ENCODE results near the gene TRAF3IP3.

TRAF3IP3 gene

GRCh38 chr1:209720826-209721225 is 35.0 kb upstream of the TRAF3IP3 start:
- Histone ChIP-seq H3K27ac (ENCODE audit: low read length) (no peak overlapping the region), H3K36me3 (ENCODE audit: control insufficient read depth, insufficient read depth, low read length) (no peaks in the 10 kb centered on the region), H3K4me1 (ENCODE audit: control insufficient read depth, insufficient read depth, low read length) (no peaks in the 10 kb centered on the region), H3K27me3 (ENCODE audit: control insufficient read depth, insufficient read depth, low read length) (no peaks in the 10 kb centered on the region), H3K4me3 (ENCODE audit: low read length) (no peak overlapping the region), H3K9me3 (ENCODE audit: control insufficient read depth, insufficient read depth, low read length) (no peaks in the 10 kb centered on the region)
- WGBS (ENCODE audit: insufficient coverage, insufficient read length), result no CpG with 5 or more reads among the region's 2 CpGs
- DNase-seq (ENCODE audit: low read depth, low spot score), result no peak

GRCh38 chr1:209721323-209721722 is 34.5 kb upstream of the TRAF3IP3 start:
- Histone ChIP-seq H3K4me3 (ENCODE audit: low read length) (no peak overlapping the region), H3K27ac (ENCODE audit: low read length) (no peak overlapping the region), H3K36me3 (ENCODE audit: control insufficient read depth, insufficient read depth, low read length) (no peaks in the 10 kb centered on the region), H3K27me3 (ENCODE audit: control insufficient read depth, insufficient read depth, low read length) (no peaks in the 10 kb centered on the region), H3K9me3 (ENCODE audit: control insufficient read depth, insufficient read depth, low read length) (no peaks in the 10 kb centered on the region), H3K4me1 (ENCODE audit: control insufficient read depth, insufficient read depth, low read length) (no peaks in the 10 kb centered on the region)
- no CpG with 5 or more reads among the region's 1 CpG for whole genome bisulfite sequencing (ENCODE audit: insufficient coverage, insufficient read length)
- DNase-seq (ENCODE audit: low read depth, low spot score), result no peak

- Histone ChIP-seq H3K36me3 (ENCODE audit: control insufficient read depth, insufficient read depth, low read length) (no peaks in the 10 kb centered on the region), H3K9me3 (ENCODE audit: control insufficient read depth, insufficient read depth, low read length) (no peaks in the 10 kb centered on the region), H3K4me1 (ENCODE audit: control insufficient read depth, insufficient read depth, low read length) (no peaks in the 10 kb centered on the region), H3K27me3 (ENCODE audit: control insufficient read depth, insufficient read depth, low read length) (no peaks in the 10 kb centered on the region), H3K27ac (ENCODE audit: low read length) (no peak overlapping the region), H3K4me3 (ENCODE audit: low read length) (no peak overlapping the region)
- no peak for DNase-seq (ENCODE audit: low read depth, low spot score)
- no CpG with 5 or more reads among the region's 3 CpGs for WGBS (ENCODE audit: insufficient coverage, insufficient read length)
Observed at GRCh38 chr1:209723265-209723664, 32.6 kb upstream of the TRAF3IP3 start.

- DNase-seq (ENCODE audit: low read depth, low spot score), result no peak
- no peaks in the 10 kb centered on the region for H3K4me1 ChIP-seq (ENCODE audit: control insufficient read depth, insufficient read depth, low read length)
- H3K4me3 ChIP-seq (ENCODE audit: low read length), result no peak overlapping the region
- H3K27ac ChIP-seq (ENCODE audit: low read length), result no peak overlapping the region
- WGBS (ENCODE audit: insufficient coverage, insufficient read length), result no CpG with 5 or more reads among the region's 3 CpGs
- H3K9me3 ChIP-seq (ENCODE audit: control insufficient read depth, insufficient read depth, low read length), result no peaks in the 10 kb centered on the region
- no peaks in the 10 kb centered on the region for H3K36me3 ChIP-seq (ENCODE audit: control insufficient read depth, insufficient read depth, low read length)
- no peaks in the 10 kb centered on the region for H3K27me3 ChIP-seq (ENCODE audit: control insufficient read depth, insufficient read depth, low read length)
Observed at GRCh38 chr1:209723756-209724693, 31.8 kb upstream of the TRAF3IP3 start.

DNA sequence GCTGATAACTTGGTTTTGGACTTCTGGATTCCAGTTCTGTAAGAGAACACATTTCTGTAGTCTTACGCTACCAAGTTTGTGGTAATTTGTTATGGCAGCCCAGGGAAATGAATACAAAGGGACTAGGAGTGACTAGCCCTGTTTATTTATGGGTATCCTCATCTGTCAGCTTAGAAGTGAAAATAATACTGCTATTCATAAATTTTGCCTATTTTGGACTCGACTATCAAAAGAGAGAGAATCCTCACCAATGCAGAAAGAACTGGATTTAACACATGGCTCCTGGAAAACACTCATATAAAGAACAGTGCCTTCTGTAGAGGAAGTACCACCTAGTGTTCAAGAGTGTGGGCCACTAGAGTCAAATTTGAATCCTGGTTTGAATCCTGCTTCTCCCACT is 28.6 kb upstream of the TRAF3IP3 start:
- no peaks in the 10 kb centered on the region for H3K36me3 ChIP-seq (ENCODE audit: control insufficient read depth, insufficient read depth, low read length)
- H3K27me3 ChIP-seq (ENCODE audit: control insufficient read depth, insufficient read depth, low read length), result no peaks in the 10 kb centered on the region
- no peaks in the 10 kb centered on the region for H3K9me3 ChIP-seq (ENCODE audit: control insufficient read depth, insufficient read depth, low read length)
- DNase-seq (ENCODE audit: low read depth, low spot score), result no peak
- H3K4me3 ChIP-seq (ENCODE audit: low read length), result no peak overlapping the region
- no peaks in the 10 kb centered on the region for H3K4me1 ChIP-seq (ENCODE audit: control insufficient read depth, insufficient read depth, low read length)
- no peak overlapping the region for H3K27ac ChIP-seq (ENCODE audit: low read length)
- WGBS (ENCODE audit: insufficient coverage, insufficient read length), result no CpG with 5 or more reads among the region's 2 CpGs

DNA sequence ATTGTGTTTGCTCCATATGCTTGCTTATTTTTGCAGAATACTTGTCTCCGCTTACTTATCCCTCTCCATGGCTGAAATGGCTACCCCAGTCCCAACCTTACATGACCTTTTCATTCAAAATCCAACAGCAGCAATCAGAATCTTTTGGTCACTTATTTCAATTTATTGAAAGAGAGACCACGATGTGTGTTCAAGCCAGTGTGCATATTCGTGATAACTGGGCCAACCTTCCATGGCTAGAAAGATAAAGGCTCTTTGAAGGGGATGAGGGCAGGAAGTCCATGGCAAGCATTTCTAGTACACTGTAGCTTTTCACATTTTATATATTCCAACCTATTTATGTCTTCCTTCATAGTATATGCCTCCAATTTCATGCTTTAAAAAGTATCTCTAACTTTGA is 28.1 kb upstream of the TRAF3IP3 start:
- Histone ChIP-seq H3K27ac (ENCODE audit: low read length) (no peak overlapping the region), H3K4me3 (ENCODE audit: low read length) (no peak overlapping the region), H3K36me3 (ENCODE audit: control insufficient read depth, insufficient read depth, low read length) (no peaks in the 10 kb centered on the region), H3K9me3 (ENCODE audit: control insufficient read depth, insufficient read depth, low read length) (no peaks in the 10 kb centered on the region), H3K4me1 (ENCODE audit: control insufficient read depth, insufficient read depth, low read length) (no peaks in the 10 kb centered on the region), H3K27me3 (ENCODE audit: control insufficient read depth, insufficient read depth, low read length) (no peaks in the 10 kb centered on the region)
- no peak for DNase-seq (ENCODE audit: low read depth, low spot score)
- WGBS (ENCODE audit: insufficient coverage, insufficient read length), result no CpG with 5 or more reads among the region's 3 CpGs

GRCh38 chr1:209728466-209728865 is 27.4 kb upstream of the TRAF3IP3 start:
- no CpG with 5 or more reads among the region's 1 CpG for whole genome bisulfite sequencing (ENCODE audit: insufficient coverage, insufficient read length)
- Histone ChIP-seq H3K36me3 (ENCODE audit: control insufficient read depth, insufficient read depth, low read length) (no peaks in the 10 kb centered on the region), H3K4me1 (ENCODE audit: control insufficient read depth, insufficient read depth, low read length) (no peaks in the 10 kb centered on the region)

GRCh38 chr1:209729436-209729835 is 26.4 kb upstream of the TRAF3IP3 start:
- WGBS (ENCODE audit: insufficient coverage, insufficient read length), result no CpG with 5 or more reads among the region's 1 CpG
- Histone ChIP-seq H3K36me3 (ENCODE audit: control insufficient read depth, insufficient read depth, low read length) (no peaks in the 10 kb centered on the region), H3K4me3 (ENCODE audit: low read length) (no peak overlapping the region), H3K4me1 (ENCODE audit: control insufficient read depth, insufficient read depth, low read length) (no peaks in the 10 kb centered on the region), H3K9me3 (ENCODE audit: control insufficient read depth, insufficient read depth, low read length) (no peaks in the 10 kb centered on the region), H3K27ac (ENCODE audit: low read length) (no peak overlapping the region), H3K27me3 (ENCODE audit: control insufficient read depth, insufficient read depth, low read length) (0 out of 2 replicates have a peak, but pooled peaks cover 2% of the 10 kb centered on the region)
- DNase-seq (ENCODE audit: low read depth, low spot score), result no peak

More at GRCh38 chr1:209728466-209728865, 27.4 kb upstream of the TRAF3IP3 start:
- no peak overlapping the region for H3K27ac ChIP-seq (ENCODE audit: low read length)
- DNase-seq (ENCODE audit: low read depth, low spot score), result no peak
- H3K27me3 ChIP-seq (ENCODE audit: control insufficient read depth, insufficient read depth, low read length), result no peaks in the 10 kb centered on the region
- H3K9me3 ChIP-seq (ENCODE audit: control insufficient read depth, insufficient read depth, low read length), result no peaks in the 10 kb centered on the region
- H3K4me3 ChIP-seq (ENCODE audit: low read length), result no peak overlapping the region

DNA sequence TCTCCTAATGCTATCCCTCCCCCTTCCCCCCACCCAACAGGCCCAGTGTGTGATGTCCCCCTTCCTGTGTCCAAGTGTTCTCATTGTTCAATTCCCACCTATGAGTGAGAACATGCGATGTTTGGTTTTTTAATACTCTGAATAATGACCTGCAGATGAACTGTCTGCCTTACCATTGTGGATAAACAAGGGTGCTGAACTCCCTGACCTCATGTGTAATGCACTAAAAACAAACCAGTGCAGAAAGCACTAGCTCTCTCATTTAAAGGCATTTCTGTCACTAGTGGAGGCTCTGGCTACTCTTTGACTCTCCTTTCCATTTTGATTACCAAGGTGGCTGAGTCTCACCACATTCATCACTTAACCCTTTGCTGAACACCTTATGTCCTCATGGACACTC is 23.1 kb upstream of the TRAF3IP3 start:
- no peak overlapping the region for H3K27ac ChIP-seq (ENCODE audit: low read length)
- H3K4me3 ChIP-seq (ENCODE audit: low read length), result no peak overlapping the region
- no peaks in the 10 kb centered on the region for H3K36me3 ChIP-seq (ENCODE audit: control insufficient read depth, insufficient read depth, low read length)
- no peaks in the 10 kb centered on the region for H3K4me1 ChIP-seq (ENCODE audit: control insufficient read depth, insufficient read depth, low read length)
- H3K27me3 ChIP-seq (ENCODE audit: control insufficient read depth, insufficient read depth, low read length), result 0 out of 2 replicates have a peak, but pooled peaks cover 2% of the 10 kb centered on the region
- no CpG with 5 or more reads among the region's 1 CpG for WGBS (ENCODE audit: insufficient coverage, insufficient read length)
- no peaks in the 10 kb centered on the region for H3K9me3 ChIP-seq (ENCODE audit: control insufficient read depth, insufficient read depth, low read length)
- DNase-seq (ENCODE audit: low read depth, low spot score), result no peak

GRCh38 chr1:209733409-209734192 is 22.3 kb upstream of the TRAF3IP3 start:
- WGBS (ENCODE audit: insufficient coverage, insufficient read length), result no CpG with 5 or more reads among the region's 3 CpGs
- no peaks in the 10 kb centered on the region for H3K4me1 ChIP-seq (ENCODE audit: control insufficient read depth, insufficient read depth, low read length)
- H3K9me3 ChIP-seq (ENCODE audit: control insufficient read depth, insufficient read depth, low read length), result no peaks in the 10 kb centered on the region
- H3K27ac ChIP-seq (ENCODE audit: low read length), result no peak overlapping the region
- H3K27me3 ChIP-seq (ENCODE audit: control insufficient read depth, insufficient read depth, low read length), result 0 out of 2 replicates have a peak, but pooled peaks cover 2% of the 10 kb centered on the region
- no peaks in the 10 kb centered on the region for H3K36me3 ChIP-seq (ENCODE audit: control insufficient read depth, insufficient read depth, low read length)
- DNase-seq (ENCODE audit: low read depth, low spot score), result no peak
- H3K4me3 ChIP-seq (ENCODE audit: low read length), result no peak overlapping the region
